ENCODE measurements around the gene CCDC89.

The CCDC89 gene

DNA sequence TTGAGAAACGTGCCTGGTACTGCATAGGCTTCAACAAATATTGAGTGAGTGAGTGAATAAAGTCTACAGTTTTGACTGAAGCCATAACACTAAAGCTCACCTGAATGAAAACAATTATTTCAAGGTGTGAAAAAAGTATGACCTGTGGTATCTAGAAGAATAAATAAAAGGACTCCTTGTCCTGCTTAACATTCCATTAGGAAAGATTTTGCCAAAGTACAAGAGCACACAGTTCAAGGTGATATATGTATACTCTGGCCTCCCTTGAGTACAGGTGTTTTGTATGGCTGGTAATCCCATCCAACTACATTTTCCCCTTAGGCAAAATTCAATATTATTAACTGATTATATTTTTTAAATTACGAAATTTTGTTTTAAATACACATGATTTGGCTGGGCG, 19.3 kb downstream of the CCDC89 start:
- no peak overlapping the region for H3K27ac ChIP-seq
- TF ChIP-seq, protein P1, sequence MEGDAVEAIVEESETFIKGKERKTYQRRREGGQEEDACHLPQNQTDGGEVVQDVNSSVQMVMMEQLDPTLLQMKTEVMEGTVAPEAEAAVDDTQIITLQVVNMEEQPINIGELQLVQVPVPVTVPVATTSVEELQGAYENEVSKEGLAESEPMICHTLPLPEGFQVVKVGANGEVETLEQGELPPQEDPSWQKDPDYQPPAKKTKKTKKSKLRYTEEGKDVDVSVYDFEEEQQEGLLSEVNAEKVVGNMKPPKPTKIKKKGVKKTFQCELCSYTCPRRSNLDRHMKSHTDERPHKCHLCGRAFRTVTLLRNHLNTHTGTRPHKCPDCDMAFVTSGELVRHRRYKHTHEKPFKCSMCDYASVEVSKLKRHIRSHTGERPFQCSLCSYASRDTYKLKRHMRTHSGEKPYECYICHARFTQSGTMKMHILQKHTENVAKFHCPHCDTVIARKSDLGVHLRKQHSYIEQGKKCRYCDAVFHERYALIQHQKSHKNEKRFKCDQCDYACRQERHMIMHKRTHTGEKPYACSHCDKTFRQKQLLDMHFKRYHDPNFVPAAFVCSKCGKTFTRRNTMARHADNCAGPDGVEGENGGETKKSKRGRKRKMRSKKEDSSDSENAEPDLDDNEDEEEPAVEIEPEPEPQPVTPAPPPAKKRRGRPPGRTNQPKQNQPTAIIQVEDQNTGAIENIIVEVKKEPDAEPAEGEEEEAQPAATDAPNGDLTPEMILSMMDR (conservative IDR thresholded peaks at IDR 0.05): no peak

DNA sequence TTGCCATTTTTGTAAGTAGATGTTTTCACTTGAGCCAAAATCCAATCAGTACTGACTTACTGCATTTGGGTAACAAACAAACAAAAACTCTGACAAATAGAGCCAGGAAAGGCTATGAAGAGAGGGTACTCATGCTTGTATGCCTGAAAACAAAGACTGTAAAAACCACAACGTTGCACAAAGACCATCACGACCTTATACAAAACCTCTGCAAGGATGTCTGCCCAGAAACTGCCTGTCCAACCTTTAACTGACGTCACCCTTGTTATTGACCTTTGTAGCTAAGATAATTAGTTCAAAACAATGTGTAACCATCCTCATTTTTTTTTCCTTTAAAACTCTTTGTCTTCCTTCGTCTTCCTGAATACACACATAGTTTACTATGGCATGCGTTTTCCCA, 20.3 kb downstream of the CCDC89 start:
- peak overlapping the region; percentile 98 for H3K27ac ChIP-seq
- TF ChIP-seq, protein P1 (conservative IDR thresholded peaks at IDR 0.05): no peak

- peak within 1 kb of the TSS; percentile 98 for H3K27ac ChIP-seq
- TF ChIP-seq, protein P1 (conservative IDR thresholded peaks at IDR 0.05): no peak
Observed at GRCh38 chr11:85664615-85665481, 21.1 kb downstream of the CCDC89 start, which contains the start of gene CREBZF. CREBZF (minus strand) TSS chr11:85665129; CDS start chr11:85664875, 254 bp downstream.

DNA sequence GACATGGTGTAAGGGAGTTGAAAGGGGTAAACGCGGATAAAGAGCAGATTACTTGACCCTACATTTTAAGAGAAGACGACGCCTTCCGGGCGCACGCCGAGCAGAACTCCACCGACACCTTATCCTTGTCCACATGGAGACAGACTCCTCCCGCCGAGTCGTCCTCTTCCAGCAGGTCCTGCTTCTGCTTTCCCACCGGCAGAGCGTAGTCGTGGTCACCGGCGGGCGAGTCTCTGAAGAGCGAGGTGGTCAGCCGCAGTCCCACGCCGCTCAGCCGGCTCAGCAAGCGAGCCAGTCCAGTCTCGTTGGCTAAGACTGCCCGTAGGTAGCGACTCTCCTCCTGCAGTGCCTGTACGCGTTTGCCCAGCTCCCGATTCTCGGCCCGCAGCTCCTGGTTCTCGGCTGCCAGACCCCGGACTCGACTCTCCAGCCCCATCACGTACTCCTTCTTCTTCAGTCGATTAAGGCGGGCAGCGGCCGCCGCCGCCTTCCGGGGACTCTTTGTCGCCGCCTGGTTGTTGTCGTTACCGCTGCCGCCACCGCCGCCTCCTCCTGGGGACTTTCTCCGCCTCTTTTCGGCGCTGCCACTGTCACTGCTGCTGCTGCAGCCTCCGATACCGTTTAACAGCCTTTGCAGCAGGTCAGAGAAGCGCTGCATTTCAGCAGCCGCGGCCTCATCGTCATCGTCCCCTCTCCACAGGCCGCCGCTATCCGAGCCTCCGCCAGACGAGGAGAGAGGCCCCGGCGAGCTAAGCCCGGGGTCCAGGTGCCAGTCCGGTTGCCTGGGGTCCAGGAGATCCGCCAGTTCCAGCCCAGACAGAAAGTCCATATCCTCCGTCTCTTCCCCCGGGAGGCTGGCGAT, 22.0 kb downstream of the CCDC89 start:
- TF ChIP-seq, protein P1 (conservative IDR thresholded peaks at IDR 0.05): peak; percentile 79
- H3K27ac ChIP-seq: peak overlapping the region; percentile 98

DNA sequence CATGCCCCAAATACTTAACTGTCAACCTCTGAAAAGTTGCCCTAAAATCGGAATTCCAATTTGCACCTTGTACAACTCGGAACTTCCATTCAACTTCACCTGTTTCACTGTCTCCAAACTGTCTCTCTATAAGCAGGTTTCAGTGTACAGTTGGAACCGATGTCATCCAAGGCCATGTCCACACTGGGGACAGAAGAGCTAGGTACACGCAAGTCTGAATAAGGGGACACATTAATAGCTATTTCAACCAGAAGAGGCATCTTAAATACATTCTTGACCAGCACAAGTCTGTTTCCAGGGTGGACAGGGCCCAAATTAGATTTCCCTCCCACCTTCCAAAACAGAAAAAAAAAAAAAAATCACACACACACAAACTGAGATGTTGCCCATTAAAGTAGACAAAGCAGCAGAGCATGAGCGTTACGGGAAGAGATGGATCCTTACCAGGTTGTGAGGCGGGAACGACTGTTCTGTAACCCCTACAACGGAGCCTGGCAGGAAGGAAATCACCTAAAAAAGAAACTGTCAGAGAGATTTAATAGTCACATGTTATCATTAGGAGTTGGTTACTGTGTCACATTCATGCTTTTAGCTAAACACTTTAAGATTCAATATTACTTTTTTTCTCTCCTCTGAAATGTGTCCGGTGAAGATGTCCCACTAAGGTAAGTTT, 22.8 kb downstream of the CCDC89 start:
- TF ChIP-seq, protein P1 (conservative IDR thresholded peaks at IDR 0.05): no peak
- H3K27ac ChIP-seq: peak overlapping the region; percentile 98

DNA sequence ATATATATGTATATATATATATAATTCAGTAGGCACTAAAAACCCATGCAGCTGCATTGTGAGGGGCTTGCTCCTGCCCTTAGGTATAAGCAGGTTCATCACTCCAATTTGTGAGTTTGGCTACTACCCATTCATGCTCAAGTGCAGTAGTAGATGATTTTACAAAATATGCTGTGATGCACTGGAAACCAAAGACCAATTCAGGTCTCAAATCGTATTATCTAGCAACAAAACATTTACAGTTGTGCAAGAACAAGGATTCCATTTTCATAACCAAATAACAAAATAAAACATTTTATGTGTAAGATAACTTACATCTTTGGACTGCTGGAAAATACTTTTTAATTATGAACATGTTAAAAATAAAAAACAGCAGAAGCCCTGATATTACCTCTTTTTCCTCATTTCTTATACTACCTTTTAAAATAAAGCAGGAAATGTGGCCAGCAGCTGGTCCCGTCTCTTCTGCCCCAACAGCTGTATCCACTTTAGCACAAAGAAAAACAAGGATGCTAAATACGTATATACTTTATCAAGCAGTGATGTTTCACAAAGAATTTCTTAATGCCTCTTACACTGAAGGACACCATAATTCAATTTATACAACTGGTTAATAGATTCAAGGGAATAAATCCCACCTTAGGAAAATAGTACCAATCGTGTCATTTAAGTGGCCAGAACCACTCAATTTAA, 23.9 kb downstream of the CCDC89 start:
- H3K27ac ChIP-seq: no peak overlapping the region; the same call in 1 of the 2 replicates
- TF ChIP-seq, protein P1 (conservative IDR thresholded peaks at IDR 0.05): no peak
